ENCODE data around the gene SELENOI.
A peak's percentile ranks its signal among the peaks of the same experiment; 100 is the strongest.
"Not testable (repeated sequence)": the region's sequence is repeated elsewhere in the genome, so short reads cannot be mapped to it uniquely, and the experiment has no call there.

SELENOI gene

DNA sequence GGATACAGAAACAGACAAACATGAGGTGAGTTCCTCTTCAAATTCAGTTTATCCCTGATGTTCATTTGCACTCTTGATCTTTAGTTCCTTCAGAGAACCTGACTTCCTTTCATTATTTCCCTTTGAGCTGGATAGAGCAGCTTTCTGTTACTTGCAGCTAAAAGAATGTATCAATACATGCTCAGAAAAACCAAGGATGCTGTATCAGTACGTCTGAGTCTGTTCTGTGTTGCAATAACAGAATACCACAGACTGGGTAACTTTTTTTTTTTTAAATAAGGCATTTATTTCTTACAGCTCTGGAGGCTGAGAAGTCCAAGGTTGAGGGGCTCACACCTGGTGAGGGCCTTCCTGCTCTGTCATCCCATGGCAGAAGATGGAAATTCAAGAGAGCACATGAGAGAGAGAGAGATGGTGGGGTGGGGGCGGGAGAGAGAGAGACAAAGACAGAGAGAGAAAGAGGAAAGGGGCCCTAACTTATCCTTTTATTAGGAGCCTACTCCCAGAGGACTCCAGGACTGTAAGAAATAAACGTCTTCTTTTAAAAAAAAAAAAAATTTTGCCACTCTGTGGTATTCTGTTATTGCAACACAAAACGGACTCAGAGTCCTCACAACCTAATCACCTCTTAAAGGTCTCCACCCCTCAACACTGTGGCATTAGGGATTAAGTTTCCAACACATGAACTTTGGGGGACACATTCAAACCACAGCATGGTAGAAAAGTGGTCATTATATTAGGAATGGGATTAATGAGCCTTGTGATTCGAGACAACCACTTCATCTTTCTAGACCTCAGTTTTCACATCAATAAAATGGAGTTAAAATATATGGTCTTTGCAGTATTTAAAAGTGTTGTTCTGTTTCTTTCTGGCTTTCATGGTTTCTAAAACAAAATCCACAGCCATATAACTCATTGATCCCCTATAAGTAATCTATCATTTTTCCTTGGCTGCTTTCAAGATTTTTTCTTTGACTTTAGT, 18.4 kb upstream of the SELENOI start:
- DNase-seq (ENCODE audit: low read depth) = no peak

DNA sequence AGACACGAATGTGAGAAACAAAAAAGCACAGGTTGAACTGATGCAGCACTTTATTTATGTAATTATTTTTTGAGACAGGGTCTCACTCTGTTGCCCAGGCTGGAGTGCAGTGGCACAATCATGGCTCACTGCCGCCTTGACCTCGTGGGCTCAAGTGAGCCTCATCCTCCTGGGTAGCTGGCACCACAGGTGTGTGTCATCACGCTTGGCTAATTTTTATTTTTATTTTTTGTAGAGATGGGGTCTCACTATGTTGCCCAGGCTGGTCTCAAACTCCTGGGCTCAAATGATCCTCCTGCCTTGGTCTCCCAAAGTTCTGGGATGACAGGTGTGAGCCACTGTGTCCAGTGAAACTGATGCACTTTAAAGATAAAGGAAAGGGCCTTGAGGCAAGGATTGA, 16.9 kb upstream of the SELENOI start:
- DNase-seq (ENCODE audit: low read depth) = not testable (repeated sequence)

DNA sequence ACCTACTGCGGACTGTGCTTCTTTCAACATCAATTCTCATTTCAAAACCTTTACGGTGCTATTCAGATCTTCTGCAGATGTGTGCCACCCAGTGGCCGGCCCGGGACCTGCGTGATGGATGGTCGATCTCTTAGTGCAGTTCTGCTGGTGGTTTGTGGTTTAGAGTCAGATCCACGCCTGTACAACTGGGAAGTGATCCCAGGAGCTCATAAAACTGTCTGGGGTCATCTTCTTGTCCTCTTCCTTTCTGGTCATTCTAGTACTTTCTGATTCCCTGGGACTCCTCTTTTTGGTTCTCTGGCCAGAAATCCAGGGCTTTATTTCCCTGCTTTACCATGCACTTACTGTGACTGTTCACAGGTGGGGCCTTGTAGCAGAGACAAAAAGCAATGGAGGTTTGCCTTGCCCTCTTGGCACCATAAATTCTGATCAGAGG, 15.8 kb upstream of the SELENOI start:
- peak; percentile 71 for DNase-seq (ENCODE audit: low read depth)

DNA sequence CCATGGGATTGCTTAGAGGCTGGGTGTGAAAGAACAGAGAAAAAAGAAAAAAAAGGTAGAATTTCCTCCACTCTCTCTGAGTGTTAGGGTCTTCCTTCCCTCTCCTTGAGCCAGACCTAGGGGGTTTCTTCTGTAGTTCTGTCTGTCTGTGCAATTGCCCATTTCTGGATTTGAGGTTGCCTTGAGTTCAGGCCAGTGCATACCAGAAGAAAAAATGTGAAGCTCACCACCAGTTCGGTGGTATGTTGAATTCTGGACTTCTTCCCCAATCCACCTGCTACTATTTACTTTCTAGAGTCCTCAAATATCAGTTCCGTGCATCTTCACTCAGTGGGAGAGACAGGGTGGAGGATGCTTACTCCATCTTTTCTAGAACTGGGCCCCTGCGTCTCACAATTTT, 15.3 kb upstream of the SELENOI start:
- no peak for DNase-seq (ENCODE audit: low read depth)

DNA sequence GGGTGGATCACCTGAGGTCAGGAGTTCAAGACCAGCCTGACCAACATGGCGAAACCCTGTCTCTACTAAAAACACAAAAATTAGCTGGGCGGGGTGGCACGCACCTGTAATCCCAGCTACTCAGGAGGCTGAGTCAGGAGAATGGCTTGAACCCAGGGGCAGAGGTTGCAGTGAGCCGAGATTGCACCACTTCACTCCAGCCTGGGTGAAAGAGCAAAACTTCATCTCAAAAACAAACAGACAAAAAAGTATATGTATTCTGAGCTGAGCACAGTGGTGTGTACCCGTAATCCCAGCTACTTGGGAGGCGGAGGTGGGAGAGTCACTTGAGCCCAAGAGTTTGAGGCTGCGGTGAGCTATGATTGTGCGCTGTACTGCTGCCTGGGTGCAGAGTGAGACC, 14.6 kb upstream of the SELENOI start:
- DNase-seq (ENCODE audit: low read depth) = not testable (repeated sequence)

DNA sequence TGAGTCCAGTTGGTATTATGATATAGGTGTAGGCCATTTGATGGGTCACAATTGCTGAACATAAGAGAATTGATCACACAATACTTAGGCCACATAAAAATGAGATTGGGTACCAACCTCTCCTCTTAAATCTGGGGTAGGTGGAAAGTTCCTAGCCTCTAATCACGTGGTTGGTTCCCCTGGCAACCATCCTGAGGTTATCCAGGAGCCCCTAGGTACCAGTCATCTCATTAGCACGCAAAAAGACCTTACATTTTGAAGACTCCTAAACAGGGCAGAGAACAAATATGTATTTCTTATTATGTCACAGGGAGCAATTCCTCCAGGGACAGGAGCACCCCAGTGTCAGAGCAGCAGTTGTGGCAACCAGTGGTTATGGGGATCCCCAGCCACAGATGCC, 12.7 kb upstream of the SELENOI start:
- DNase-seq (ENCODE audit: low read depth) = no peak

DNA sequence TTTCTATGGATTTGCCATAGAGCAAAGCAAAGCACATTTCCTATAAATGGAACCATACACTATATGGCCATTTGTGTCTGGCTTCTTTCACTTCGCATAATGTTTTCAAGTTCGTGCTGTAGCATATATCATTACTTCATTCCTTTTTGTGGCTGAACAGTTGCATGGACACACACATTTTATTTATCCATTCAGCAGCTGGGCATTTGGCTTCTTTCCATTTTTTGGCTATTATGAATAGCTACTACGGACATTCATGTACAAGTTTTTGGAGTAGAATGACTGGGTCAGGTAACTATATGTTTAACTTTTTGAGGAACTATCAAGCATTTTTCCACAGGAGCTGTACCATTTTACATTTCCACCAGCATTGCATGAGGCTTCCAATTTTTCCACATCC, 10.7 kb upstream of the SELENOI start:
- DNase-seq (ENCODE audit: low read depth) = no peak

DNA sequence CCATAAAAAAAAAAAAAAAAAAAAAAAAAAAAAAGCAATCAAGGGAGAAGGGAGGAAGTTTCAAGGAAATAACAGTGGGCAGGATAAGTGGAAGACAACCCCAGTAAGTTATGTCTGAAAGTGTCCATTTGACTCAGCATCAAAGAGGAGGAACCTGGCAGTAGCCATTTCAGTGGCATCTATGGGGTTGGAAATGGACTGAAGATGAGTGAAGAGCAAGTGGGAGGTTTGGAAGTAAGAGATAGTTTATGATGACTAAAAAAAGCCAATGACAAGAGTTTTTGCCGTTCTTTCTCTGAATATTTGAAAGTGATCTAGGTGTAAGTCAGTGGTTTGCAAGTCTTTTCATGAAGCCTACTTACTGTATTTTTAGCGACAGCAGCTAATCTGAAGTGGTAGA, 9.2 kb upstream of the SELENOI start:
- no peak for DNase-seq (ENCODE audit: low read depth)

DNA sequence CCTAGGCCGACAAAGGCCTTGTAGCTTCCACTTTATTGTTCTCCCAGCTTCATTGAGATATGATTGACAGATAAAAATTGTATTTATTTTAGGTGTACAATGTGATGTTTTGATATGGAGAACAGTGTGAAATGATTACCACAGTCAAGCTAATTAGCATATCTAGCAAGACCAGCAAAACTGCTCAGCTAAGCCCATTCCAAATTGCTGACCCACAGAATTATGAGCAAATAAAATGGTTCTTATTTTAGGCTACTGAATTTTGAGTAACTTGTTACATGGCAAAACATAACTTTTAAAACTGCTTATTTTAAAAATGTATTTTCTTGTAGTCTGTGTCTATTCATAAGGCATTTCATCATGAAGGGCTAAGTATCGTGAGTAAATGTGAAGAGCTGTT, 8.6 kb upstream of the SELENOI start:
- no peak for DNase-seq (ENCODE audit: low read depth)

DNA sequence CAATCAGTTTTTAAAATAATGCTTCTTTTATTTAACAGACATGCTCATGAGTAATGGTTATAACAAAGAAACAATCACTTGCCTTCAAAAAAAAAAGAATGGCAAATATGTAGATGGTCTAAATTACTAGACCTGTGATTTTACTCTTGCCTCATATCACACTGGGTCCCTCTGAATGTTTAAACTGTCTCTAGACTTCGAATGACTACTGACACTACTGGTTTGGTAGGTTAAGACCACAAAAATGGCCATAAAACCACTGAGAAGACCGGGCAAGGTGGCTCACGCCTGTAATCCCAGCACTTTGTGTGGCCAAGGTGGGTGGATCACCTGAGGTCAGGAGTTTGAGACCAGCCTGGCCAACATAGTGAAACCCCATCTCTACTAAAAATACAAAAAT, 5.1 kb upstream of the SELENOI start:
- DNase-seq (ENCODE audit: low read depth) = no peak

DNA sequence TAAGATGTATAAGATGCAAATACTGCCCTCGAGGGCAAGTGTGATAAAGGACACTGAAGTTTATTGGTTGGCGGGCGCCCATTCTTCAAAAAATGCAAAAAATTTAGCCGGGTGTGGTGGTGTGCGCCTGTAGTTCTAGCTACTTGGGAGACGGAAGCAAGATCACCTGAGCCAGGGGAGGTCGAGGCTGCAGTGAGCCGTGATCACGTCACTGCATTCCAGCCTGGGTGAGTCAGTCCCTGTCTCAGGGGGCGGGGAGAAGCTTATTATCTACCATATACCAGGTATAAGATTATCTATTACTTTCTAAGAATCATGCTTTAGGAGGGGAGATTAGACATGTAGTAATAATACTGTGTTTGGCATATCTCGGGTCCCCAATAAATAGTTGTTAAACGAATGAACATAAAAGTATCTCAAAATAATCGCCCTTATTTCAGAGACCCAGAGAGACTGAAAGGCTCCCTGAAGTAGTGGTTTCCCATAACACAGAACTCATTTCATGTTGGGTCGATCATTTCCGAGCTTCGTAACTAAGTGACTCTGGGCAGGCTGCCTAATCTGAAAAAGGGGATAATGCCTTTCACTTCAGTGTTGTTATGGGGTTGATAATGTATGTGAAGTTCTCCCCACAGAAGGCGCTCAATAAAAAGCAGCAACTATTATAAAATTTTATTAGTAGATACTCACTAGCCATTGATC, 1.2 kb upstream of the SELENOI start:
- no peak for DNase-seq (ENCODE audit: low read depth)

DNA sequence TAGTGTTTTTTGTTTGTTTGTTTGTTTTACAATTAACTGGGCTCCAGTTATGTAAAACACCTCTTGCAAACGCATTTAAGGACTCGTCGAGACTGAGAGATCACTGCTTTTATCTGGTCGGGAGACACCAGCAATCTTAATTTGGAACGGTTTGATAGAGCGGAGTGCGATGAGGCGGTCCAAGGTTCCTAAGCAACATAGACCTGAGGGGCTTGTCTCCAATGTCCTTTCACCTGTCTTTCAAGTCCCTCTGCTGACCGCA, 729 bp upstream of the SELENOI start:
- DNase-seq (ENCODE audit: low read depth) = no peak

DNA sequence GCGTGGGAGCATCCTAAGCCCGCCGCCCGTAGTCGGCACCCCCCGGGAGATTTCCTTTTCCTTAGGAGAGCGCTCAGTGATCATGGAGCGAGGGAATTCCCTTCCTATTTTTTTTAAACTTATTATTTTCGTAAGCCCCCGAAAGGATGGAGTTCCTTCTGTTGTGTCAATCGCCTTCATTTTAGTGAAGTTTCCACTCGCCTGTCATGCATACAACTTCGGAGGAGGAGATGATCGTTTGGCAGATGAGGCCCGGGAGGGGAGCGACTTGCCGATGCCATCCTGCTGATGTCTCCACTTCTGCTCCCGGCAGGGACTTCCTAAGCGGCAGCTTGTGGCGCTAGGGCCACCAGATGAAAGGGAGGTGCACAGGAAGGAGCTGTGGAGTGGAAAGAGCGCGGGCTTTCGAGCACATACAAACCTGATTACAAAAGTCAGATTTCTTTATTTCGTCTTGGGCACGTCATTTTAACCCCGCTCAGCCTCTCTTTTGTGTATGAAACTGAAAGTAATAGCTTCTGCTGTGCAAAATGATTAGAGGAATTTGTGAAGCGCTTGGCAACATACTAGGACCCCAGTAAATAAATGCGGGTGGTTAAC, 611 bp downstream of the SELENOI start, which contains the start of gene ADGRF3:
Gene ADGRF3 (minus strand): TSS at position 336 of the 600 bp plus-strand sequence. CDS start 555 bp downstream, outside the sequence.
- DNase-seq (ENCODE audit: low read depth) = peak; percentile 28

DNA sequence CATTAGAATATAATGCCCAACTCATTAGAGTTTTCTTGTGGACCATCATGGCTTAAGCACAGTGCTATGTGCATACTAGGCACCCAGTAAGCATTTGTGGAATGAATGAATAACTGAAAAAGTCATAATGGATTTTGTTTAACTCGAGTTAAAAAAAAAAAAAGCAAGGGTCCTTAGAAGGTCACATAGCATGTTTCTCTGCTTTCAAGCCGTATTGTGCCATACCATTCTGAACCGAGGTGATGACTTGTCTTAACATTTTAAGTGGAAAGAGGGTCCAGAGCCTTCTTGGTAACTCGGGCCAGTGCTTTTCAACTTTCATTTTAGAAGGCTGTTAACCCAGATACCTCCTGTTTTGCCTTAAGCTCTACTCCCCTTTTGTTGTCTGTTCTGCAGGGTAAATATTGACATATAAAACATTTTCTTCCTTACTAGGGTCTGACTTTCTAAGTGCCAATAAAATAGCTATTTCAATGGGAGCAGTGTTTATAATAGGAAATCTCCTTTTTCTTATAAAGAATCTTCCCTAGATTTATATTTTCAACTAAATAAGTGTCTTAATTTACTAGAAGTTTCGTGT, 1.4 kb downstream of the SELENOI start:
- DNase-seq (ENCODE audit: low read depth) = no peak

DNA sequence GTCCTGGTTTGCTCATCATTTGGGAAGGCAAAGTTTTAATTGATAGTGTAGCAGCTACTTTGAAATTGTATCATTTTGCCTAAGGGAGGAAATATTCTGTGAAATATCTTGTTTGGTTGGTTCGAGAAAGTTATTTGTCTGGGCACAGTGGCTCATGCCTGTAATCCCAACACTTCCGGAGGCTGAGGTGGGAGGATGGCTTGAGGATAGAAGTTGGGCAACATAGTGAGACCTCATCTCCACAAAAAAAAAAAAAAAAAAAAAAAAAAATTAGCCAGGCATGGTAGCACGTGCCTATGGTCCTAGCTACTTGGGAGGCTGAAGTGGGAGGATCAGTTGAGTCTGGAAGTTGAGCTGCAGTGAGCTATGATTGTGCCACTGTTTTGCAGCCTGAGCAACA, 3.7 kb downstream of the SELENOI start:
- DNase-seq (ENCODE audit: low read depth) = no peak

DNA sequence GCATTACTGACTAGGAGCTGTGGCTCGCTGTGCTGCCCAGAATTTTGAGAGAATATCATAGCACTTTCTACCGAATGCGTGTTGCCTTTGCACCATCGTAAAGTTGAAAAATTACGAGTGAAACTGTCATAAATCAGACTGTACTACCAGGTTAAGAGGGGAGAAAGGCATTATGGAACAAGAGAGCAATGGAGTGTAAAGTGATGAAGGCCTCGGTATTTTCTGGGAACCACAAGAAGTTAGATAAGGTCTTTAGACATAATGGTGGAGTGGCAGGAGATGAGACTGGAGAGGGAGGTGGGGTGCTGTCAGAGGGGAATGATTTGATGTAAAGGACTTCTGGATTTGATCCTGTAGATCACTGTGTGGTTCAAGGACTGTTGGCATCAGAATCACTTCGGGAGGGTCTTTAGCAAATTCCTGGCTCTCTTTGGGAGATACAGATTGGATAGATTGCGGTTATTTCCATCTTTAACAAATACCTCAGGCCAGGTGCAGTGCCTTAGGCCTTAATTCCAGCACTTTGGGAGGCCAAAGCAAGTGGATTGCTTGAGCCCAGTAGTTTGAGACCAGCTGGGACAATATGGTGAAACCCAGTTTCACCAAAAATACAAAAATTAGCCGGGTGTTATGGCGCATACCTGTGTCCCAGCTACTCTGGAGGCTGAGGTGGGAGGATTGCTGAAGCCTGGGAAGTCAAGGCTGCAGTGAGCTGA, 5.6 kb downstream of the SELENOI start:
- DNase-seq (ENCODE audit: low read depth) = no peak

DNA sequence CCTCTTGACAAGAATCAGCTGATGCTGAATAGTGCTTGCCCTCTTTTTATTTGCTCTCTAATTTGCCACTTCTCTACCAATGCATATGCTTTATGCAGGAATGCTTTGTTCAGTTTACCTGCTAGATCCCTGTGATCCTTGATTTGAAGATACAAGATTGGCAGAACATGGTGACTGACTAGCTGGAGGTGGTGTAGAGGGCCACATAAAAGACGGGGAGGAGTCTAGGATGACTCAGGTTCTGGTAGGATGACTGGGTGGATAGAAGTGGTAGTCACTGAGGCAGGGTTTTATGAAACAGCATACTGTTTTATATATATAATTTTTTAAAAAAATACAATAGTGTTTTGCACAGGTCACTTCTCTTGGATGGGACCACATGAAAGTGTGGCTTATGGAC, 6.9 kb downstream of the SELENOI start:
- no peak for DNase-seq (ENCODE audit: low read depth)

DNA sequence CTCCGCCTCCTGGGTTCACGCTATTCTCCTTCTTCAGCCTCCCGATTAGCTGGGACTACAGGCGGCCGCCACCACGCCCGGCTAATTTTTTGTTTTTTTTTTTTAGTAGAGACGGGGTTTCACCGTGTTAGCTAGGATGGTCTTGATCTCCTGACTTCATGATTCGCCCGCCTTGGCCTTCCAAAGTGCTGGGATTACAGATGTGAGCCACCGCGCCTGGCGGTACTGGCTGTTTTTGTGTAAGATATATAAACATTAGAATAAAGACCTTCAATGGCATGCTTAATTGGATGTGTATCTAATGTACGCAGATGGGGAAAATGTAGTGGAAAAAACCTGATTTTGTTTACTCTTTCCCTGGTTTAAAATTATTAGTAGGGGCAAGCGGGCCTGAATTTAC, 8.5 kb downstream of the SELENOI start:
- DNase-seq (ENCODE audit: low read depth) = not testable (repeated sequence)

DNA sequence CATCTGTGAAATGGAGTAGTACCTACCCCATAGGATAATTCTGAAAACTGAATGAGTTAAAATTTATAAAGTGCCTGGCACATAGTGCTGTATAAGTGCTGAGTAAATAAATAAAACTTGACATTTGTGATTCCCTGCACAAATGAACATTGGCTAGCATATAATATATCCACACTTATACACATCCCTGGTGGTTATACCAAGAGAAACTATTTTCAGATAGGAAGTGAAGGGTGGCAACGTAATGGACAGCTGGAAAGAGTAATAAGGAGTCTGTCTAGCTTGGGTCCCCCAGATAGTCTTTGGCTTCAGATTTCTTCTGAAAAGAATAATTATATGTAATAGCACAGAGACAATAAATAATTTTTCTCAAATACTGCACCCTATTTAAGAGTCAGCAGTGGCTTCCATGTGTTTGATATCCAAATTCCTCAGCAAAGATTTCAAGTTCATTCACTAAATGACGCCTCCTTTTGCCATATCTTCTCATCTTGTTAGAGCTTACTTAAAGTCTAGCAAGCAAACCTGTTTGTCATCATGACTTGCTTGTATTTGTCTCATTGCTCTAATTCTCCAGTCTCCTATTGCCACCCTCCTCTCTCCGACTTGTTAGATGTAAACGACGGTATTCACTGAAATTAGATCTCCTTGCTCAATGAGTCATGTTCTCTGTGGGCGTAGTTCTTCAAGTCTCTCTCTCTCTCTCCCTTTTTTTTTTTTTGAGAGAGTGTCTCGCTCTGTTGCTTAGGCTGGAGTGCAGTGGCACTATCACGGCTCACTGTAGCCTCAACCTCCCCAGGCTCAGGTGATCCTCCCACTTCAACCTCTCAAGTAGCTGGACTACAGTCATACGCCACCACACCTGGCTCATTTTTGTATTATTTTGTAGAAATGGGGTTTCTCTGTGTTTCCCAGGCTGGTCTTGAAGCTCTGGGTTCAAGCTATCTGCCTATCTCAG, 9.4 kb downstream of the SELENOI start:
- DNase-seq (ENCODE audit: low read depth) = no peak

DNA sequence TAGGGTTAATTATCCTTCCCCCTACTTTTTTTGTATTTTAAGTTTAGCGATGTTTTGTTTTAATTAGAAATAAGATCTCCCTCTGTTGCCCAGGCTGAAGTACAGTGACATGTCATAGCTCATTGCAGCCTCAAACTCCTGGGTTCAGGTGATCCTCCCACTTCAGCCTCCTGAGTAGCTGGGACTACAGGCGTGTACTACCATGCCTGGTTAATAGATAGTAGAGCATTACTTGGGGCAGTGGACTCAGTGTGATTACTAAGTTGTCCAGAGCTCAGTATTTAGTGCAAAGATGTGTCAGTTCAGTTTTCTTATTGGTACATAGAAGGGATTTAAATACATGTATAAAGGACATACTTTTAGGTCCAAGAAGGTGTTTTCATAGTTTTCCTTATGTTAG, 10.2 kb downstream of the SELENOI start:
- DNase-seq (ENCODE audit: low read depth) = no peak

DNA sequence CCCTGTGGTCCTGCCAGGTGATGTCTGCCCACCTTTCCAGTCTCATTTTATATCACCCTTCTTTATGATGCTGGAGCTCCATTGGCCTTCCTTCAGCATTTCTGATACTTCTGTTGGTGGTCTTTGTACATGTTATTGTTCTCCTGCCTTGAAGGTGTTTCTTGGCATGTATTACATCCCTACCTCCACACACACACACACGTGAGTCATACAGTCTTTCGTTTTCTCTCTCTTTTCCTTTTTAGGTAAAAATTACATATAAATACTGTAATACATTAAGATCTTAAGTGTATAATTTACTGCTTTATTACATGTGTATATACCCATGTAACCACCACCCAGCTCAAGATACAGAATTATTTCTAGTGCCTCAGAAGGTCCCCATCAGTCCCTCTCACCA, 10.8 kb downstream of the SELENOI start:
- no peak for DNase-seq (ENCODE audit: low read depth)
